Peyer's patch (tissue), 4 donors: ENCODE measurements around the gene DCLRE1C. TPM values are rescaled to one million over a fixed set of nuclear protein-coding genes. Genes with fewer than 3 reads are reported as not detected.

Experiments used
- DNase-seq, 3 donors: peaks; one replicate each; pipeline ENCODE4 v3.0.0-alpha.2; 2017 to 2019
- H3K27ac ChIP-seq, 4 donors: fragments of 200-600 bp; sonication (generic); one replicate each; pipeline ENCODE4 v1.5.1; 2016 to 2019
- H3K27me3 ChIP-seq, 2 donors: fragments of 200-600 bp; sonication (generic); one replicate each; pipeline ENCODE4 v1.5.1; 2019
- H3K36me3 ChIP-seq, 3 donors: fragments of 200-600 bp; sonication (generic); one replicate each; pipeline ENCODE4 v1.5.1; 2016 to 2019
- H3K4me1 ChIP-seq, 4 donors: fragments of 200-600 bp; sonication (generic); one replicate each; pipeline ENCODE4 v1.5.1; 2016 to 2019
- H3K4me3 ChIP-seq, 4 donors: fragments of 200-600 bp; sonication (generic); 1 replicate in 3 of 4; 2 replicates in 1 of 4; pipeline ENCODE4 v1.5.1; 2016 to 2019; ENCODE audit warnings: mild to moderate bottlenecking in 1 of 4
- H3K9me3 ChIP-seq, 4 donors: fragments of 200-600 bp; sonication (generic); one replicate each; pipeline ENCODE4 v1.5.1; 2016 to 2019; ENCODE audit warnings: mild to moderate bottlenecking in 1 of 4
- CTCF ChIP-seq, 6 experiments: fragments of 450-650 bp in 4 of 6; fragments of 200-600 bp in 2 of 6; sonication (generic) in 1 of 6; IDR thresholded peaks; one replicate each; pipeline ENCODE4 v1.5.1; 2017 to 2019; ENCODE audit warnings: antibody characterized with exemption in 6 of 6, mild to moderate bottlenecking in 3 of 6, moderate library complexity in 1 of 6
- POLR2A ChIP-seq, 2 donors: fragments of 450-650 bp; IDR thresholded peaks; one replicate each; pipeline ENCODE4 v1.5.1; 2017; ENCODE audit warnings: antibody characterized with exemption in 2 of 2, mild to moderate bottlenecking in 2 of 2, moderate library complexity in 2 of 2
- total RNA-seq, 4 donors: library from RNA; depleted of rRNA; stranded (reverse); fragments of >200 nt; gene quantifications; one replicate each; pipeline ENCODE4 v1.1.0, GENCODE V29; 2016

DCLRE1C gene
- total RNA-seq, 4 donors from 2014 or later, result 10.9 to 18.2 (median 16.5) TPM

GRCh38 chr10:14959221-14960057, 5.5 kb upstream of the DCLRE1C start, which contains the start of gene MEIG1:
TSS of gene MEIG1 (plus strand) at chr10:14959388. CDS start at chr10:14966469, 7,081 bp downstream.
- Histone ChIP-seq H3K27ac (peak within 1 kb of the TSS; percentile 91 to 95 (median 92)), H3K9me3 (no peaks in the 10 kb centered on the region), H3K4me1 (peaks cover 0 to 7% (median 0%) of the 10 kb centered on the region in 4 donors), H3K27me3 (no peaks in the 10 kb centered on the region), H3K36me3 (no peaks in the 10 kb centered on the region), H3K4me3 (peak within 1 kb of the TSS; percentile 74 to 83 (median 77))
- DNase-seq, result peak; percentile 92 to 97 (median 95)
- TF ChIP-seq POLR2A (IDR thresholded peaks at IDR 0.05) (peak; percentile 44 to 56), CTCF (IDR thresholded peaks at IDR 0.05) (peak in 2 of 6 experiments; percentile 2 to 8)

- H3K27me3 ChIP-seq, result no peaks in the 10 kb centered on the region
- TF ChIP-seq POLR2A (IDR thresholded peaks at IDR 0.05) (no peak), CTCF (IDR thresholded peaks at IDR 0.05) (no peak)
- peaks cover 0 to 7% (median 0%) of the 10 kb centered on the region in 4 donors for H3K4me1 ChIP-seq
- H3K9me3 ChIP-seq, result no peaks in the 10 kb centered on the region
- H3K36me3 ChIP-seq, result no peaks in the 10 kb centered on the region
- no peak for DNase-seq
- peak overlapping the region; percentile 74 to 83 (median 77) for H3K4me3 ChIP-seq
- peak overlapping the region; percentile 91 to 95 (median 92) for H3K27ac ChIP-seq
Measured at GRCh38 chr10:14958872-14959220, 5.0 kb upstream of the DCLRE1C start.

- no peaks in the 10 kb centered on the region for H3K27me3 ChIP-seq
- peak overlapping the region; percentile 85 to 97 (median 90) for H3K27ac ChIP-seq
- DNase-seq, result no peak
- H3K4me1 ChIP-seq, result peaks cover 0 to 18% (median 12%) of the 10 kb centered on the region in 4 donors
- TF ChIP-seq CTCF (IDR thresholded peaks at IDR 0.05), result no peak
- no peak for TF ChIP-seq POLR2A (IDR thresholded peaks at IDR 0.05)
- no peaks in the 10 kb centered on the region for H3K9me3 ChIP-seq
- H3K4me3 ChIP-seq, result no peak overlapping the region
- H3K36me3 ChIP-seq, result no peaks in the 10 kb centered on the region
Measured at GRCh38 chr10:14954934-14955333, 1.0 kb upstream of the DCLRE1C start.

GRCh38 chr10:14953424-14954000, 384 bp downstream of the DCLRE1C start:
- TF ChIP-seq POLR2A (IDR thresholded peaks at IDR 0.05) (no peak), CTCF (IDR thresholded peaks at IDR 0.05) (peak in 1 of 6 experiments; percentile 6)
- Histone ChIP-seq H3K9me3 (no peaks in the 10 kb centered on the region), H3K4me3 (peak overlapping the region; percentile 54 to 82 (median 76)), H3K27me3 (no peaks in the 10 kb centered on the region), H3K4me1 (peaks cover 0 to 18% (median 12%) of the 10 kb centered on the region in 4 donors), H3K27ac (peak overlapping the region; percentile 85 to 97 (median 90)), H3K36me3 (no peaks in the 10 kb centered on the region)
- peak in 1 of 3 donors; percentile 71 for DNase-seq

DNA sequence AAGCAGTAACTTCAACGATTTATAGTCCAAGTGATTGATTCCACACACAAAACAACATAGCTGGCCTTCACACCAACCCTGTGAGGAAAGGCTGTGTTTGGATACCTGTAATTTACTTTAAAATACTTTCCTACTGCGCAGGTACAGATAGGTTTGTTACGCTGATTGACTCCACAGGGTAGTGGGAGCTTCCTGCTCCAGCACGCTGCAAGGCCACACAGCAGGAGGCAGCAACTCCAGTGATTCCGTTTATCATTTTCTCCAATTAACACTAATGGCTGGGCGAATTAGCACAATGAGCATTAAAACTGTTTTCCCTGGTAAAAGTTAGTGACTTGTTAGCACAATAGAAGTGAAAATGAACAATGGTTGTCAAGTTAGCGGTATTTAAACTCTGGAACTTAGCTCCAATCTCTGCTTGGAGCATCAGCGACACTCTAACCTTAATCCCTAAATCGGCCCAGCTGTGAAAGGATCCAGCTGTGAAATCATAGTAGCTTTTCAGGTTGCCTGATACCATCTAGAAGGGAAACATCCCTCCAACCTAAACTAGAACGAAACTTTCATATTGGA, 959 bp downstream of the DCLRE1C start:
- H3K27ac ChIP-seq, result peak overlapping the region; percentile 85 to 97 (median 90)
- H3K4me1 ChIP-seq, result peaks cover 0 to 18% (median 12%) of the 10 kb centered on the region in 4 donors
- no peaks in the 10 kb centered on the region for H3K9me3 ChIP-seq
- TF ChIP-seq POLR2A (IDR thresholded peaks at IDR 0.05), result no peak
- no peak for TF ChIP-seq CTCF (IDR thresholded peaks at IDR 0.05)
- H3K36me3 ChIP-seq, result peaks cover 0 to 4% (median 0%) of the 10 kb centered on the region in 3 donors
- H3K27me3 ChIP-seq, result no peaks in the 10 kb centered on the region
- H3K4me3 ChIP-seq, result peak overlapping the region; percentile 54 to 82 (median 76)
- no peak for DNase-seq
